HG03045 (cell line): ENCODE measurements around the gene COL5A2.
A peak's percentile ranks its signal among the peaks of the same experiment; 100 is the strongest.

ENCODE experiments used
- ATAC-seq: cut with Tn5 transposase; IDR thresholded peaks from one replicate; pipeline ENCODE4 v1.9.1; 2021; ENCODE audit warnings: mild to moderate bottlenecking, moderate library complexity; ENCODE audit not compliant: unreplicated experiment

The COL5A2 gene

GRCh38 chr2:189150033-189150432 is 29.5 kb downstream of the COL5A2 start:
- ATAC-seq, result no peak

DNA sequence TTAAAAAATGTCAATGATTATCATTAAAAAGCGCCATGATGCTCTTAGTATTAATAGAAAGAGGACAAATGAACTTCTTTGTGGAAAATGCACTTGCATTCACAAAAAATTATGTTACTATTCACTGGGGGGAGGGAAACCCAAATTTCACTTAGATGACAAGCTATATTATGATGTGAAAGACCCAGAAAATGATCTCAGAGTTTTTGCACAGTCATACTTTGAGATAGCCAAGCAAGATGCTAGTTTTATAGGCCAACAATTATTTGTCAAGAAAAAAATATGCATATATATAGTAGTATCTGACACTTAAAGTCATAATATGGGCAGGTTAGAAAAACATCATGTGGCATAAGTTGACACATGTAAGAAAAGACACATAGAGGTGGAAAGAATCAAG is 31.6 kb downstream of the COL5A2 start:
- ATAC-seq, result no peak

GRCh38 chr2:189147361-189147760 is 32.2 kb downstream of the COL5A2 start:
- no peak for ATAC-seq

GRCh38 chr2:189146553-189146952 is 33.0 kb downstream of the COL5A2 start:
- ATAC-seq, result no peak

DNA sequence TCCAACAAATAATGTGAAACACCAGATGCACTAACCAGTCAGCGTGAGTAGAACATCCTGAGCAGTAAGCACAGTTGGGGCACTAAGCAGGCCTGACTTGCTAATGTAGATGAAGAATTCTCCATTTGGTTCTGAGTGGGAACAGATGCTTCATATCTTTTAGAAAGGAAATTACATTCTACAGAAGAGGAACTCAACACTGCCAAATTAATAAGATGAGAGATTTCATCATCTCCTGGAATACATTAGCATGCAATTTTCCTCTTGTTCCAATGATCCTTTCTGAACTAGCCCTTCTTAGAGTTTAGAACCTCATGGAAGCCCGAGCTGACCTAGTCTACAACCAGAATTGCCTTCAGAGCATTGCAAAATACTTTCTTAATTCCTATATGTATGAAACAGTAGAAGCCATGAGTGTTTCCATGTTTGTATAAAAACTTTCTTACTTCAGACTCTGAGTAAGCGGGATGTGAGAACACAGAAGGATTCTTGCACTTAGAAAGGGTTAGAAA is 34.8 kb downstream of the COL5A2 start:
- no peak for ATAC-seq

DNA sequence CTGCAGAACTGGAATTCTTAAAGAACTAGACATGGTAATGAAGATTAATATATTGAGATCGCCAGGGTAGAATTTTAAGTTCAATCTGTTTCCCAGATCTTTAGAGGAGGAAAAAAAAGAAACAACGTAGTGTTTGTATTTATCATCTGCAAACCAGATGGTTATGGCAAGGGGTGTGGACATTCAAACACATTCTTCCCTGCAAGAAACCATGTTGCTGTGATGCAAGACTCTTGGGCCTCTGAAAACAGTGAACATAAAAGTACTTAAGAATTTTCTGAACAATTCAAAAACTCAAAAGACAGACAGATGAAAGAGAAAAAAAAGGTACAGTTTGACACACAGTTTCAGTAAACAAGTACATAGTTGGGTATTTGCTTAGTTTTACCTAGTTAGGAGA is 35.6 kb downstream of the COL5A2 start:
- no peak for ATAC-seq

DNA sequence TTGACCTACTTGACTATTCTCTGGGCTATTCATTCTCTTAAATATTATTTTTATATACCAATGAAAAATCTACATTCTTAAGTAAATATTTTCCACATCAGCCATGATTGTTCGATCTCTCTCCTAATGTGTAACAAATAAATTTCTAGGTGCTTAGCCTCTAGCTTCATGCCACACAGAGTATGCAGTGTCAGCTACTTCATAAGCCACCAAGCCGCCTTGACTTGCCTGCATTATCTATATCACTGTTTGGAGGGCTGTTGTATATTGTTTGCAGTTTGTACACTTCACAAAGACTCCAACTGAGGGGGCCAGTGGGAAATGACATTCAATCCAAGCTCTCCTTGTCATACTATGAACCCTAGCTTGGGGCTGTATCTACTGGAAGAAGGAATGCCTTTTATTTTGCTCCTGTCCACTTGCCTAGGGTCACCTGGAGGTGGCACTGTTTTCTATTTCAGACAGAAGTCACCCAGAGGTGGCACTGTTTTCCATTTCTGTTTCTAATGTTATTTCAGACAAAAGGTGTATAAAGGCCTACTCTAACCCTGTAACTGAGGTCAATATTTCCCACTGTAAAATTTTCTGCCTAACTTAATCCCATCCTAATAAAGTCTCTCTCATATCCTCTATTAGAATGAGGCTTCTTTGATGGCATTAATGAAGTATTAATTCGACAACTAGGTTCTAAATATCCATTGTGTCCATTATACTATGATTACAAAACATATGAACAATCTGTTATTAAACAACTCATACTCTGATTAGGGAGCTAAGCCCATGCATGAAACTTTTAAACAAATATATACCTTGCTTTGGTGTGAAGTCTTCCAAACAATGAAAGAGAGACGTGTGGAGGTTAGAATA is 36.4 kb downstream of the COL5A2 start:
- peak; percentile 95 for ATAC-seq

- no peak for ATAC-seq
Observed at GRCh38 chr2:189138800-189139199, 40.8 kb downstream of the COL5A2 start.

- no peak for ATAC-seq
Observed at GRCh38 chr2:189137519-189137918, 42.0 kb downstream of the COL5A2 start.

- no peak for ATAC-seq
Observed at GRCh38 chr2:189134485-189134884, 45.1 kb downstream of the COL5A2 start.

- ATAC-seq, result no peak
Observed at GRCh38 chr2:189131991-189132390, 47.6 kb downstream of the COL5A2 start.

DNA sequence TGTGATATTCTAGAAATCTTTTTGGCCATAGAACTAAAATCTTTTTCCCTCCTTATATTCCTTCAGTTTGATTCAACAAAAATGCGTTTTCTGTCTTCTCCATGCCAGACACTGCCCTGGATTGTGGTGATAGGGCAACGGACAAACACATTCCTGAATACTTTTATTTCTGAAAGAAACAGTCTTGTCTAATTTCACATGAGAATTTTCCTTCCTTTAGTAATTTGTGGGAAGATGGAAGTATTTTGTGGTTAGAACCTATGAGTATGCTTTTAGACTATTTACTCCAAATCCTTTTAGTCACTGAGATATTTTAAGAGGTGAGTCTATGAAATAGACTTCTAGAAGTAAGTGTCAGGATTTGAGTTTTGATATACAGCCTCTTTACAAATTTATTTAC is 49.6 kb downstream of the COL5A2 start:
- no peak for ATAC-seq

DNA sequence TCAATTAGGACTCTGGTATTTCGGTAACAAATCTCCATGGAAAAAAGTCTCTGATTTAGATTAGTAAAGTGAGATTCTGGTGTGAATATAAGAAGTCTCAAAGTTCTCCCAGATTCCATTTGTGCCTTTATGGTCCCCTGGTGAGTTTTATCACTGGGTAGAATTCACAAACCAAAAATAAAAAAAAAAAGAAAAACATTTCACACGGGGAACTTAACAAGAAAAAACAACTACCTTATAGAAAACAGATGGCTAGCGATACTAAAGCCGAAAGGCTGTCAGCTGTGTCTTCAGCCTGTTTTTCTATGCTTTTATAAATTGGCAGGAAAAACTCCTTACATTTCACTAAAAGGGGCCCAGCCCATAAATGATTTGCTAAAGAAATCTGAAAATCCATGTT is 50.6 kb downstream of the COL5A2 start:
- ATAC-seq, result no peak

- ATAC-seq, result no peak
Observed at GRCh38 chr2:189127756-189128155, 51.8 kb downstream of the COL5A2 start.

- no peak for ATAC-seq
Observed at GRCh38 chr2:189125195-189125594, 54.4 kb downstream of the COL5A2 start.

- ATAC-seq, result no peak
Observed at GRCh38 chr2:189124175-189124574, 55.4 kb downstream of the COL5A2 start.

- ATAC-seq, result no peak
Observed at GRCh38 chr2:189118386-189118785, 61.2 kb downstream of the COL5A2 start.

DNA sequence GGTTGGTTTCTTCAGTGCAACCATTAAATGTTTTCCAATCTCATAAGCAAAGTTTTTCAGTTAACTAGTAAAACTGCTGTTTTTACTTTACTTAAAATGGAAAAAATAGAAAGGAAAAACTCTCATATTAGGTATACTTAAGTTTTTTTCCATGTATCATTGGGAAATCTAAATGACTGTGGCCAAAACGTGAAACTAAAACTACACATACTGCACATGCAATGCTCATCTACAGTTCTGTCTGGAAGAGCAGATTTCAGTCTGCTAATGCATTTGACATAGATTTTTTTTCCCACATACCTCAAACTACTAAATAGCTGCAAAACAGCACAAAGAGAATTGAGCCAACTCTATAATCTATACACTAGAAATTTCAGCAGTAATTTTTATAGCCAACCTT is 62.6 kb downstream of the COL5A2 start:
- ATAC-seq, result no peak

DNA sequence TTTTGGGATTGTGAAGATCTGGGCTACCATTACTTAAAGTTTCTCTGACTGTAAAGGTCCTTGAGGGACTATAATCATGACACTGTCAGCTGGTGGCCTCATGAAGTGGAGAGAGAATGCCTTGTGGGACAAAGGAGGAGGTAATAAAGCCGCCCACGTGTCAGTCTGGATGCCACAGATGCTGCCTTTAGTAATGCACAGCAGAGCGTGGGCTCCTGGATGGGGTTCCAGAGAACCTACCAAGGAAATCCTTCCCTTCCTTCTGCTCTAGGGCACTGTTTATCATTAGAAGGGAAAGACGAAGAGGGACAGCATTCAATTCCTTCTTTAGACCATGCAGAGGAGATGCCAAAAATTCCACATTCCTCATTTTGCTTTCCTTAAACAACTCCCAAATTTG is 63.5 kb downstream of the COL5A2 start:
- no peak for ATAC-seq

DNA sequence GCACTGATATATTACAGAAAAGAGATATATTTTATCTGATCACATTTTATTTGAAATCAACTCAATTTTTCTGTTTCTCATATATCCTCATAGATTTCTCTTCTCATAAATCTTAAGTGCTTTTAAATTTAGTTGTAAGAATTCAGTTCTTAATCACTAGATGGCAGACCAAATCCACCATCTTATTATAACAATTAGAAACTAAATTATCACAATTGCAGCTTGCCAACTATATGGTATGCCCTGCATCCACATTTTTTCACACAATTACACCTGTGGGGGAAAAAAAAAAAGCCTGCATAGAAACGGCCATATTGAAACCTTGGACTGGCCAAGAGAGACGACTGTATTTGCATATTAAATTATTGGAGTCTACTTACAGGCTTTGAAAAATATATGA is 64.4 kb downstream of the COL5A2 start:
- ATAC-seq, result no peak

DNA sequence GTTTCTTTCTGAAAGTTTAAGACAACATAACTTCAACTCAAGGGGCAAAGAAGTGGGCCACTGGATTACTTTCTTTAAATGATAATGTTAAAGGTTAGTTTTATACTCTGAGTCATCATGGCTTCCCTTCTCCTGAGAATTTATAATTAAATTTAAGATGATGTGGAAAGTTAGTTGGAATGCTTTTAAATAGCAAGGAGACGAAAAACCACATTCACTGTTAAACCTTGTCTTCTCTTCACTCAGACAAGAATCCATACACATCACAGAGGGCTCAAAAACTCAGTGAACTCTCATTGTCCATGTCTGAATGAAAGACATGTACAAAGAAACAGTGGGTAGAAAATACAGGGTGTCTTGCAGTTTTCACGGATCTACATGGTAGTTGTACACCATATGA is 65.6 kb downstream of the COL5A2 start:
- ATAC-seq, result no peak

GRCh38 chr2:189111063-189111715 is 68.4 kb downstream of the COL5A2 start:
- ATAC-seq, result no peak
